ENCODE data around the gene LLGL1.

DNA sequence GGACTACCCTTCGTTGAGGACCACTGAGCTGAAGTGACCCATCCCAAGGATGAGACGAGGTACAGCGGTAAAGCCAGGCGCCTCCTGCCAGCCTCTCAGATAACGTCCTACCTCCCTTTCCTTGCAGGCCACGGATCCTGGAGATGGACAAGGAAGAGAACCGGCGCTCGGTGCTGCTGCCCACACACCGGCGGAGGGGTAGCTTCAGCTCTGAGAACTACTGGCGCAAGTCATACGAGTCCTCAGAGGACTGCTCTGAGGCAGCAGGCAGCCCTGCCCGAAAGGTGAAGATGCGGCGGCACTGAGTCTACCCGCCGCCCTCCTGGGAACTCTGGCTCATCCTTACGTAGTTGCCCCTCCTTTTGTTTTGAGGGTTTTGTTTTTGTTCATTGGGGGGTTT, 17.3 kb upstream of the LLGL1 start:
- no peak for TF ChIP-seq HCFC1 (IDR thresholded peaks at IDR 0.05; ENCODE audit: low read length)
- no peak for TF ChIP-seq ETV6 (conservative IDR thresholded peaks at IDR 0.05 in 1 of 2, IDR thresholded peaks at IDR 0.05 in 1 of 2; ENCODE audit: borderline replicate concordance in 1 of 2, low read depth in 1 of 2)
- no peak for TF ChIP-seq BRCA1 (IDR thresholded peaks at IDR 0.05; ENCODE audit: low read depth, low read length)
- TF ChIP-seq HDAC2 (IDR thresholded peaks at IDR 0.05) = no peak
- no peak for TF ChIP-seq POLR2AphosphoS5 (IDR thresholded peaks at IDR 0.05; ENCODE audit: low read length)
- TF ChIP-seq, protein P1, sequence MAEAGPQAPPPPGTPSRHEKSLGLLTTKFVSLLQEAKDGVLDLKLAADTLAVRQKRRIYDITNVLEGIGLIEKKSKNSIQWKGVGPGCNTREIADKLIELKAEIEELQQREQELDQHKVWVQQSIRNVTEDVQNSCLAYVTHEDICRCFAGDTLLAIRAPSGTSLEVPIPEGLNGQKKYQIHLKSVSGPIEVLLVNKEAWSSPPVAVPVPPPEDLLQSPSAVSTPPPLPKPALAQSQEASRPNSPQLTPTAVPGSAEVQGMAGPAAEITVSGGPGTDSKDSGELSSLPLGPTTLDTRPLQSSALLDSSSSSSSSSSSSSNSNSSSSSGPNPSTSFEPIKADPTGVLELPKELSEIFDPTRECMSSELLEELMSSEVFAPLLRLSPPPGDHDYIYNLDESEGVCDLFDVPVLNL (IDR thresholded peaks at IDR 0.05; ENCODE audit: low read depth, low read length) = no peak

Data from GM12878 (cell line).